GM18505 (cell line): ENCODE measurements around the gene NLRP6.

Source experiments
- ATAC-seq: cut with Tn5 transposase; IDR thresholded peaks from one replicate; pipeline ENCODE4 v1.9.1; 2021; ENCODE audit not compliant: unreplicated experiment
- POLR2A ChIP-seq: IDR thresholded peaks from 4 replicates; pipeline ENCODE4 v1.6.1; 2011; ENCODE audit warnings: borderline replicate concordance; ENCODE audit not compliant: insufficient read depth, insufficient read length; ENCODE audit errors: extremely low read depth

The NLRP6 gene

GRCh38 chr11:268716-269145 lies 9.5 kb upstream of the NLRP6 start:
- TF ChIP-seq POLR2A, result peak; percentile 36
- ATAC-seq, result peak; percentile 34

DNA sequence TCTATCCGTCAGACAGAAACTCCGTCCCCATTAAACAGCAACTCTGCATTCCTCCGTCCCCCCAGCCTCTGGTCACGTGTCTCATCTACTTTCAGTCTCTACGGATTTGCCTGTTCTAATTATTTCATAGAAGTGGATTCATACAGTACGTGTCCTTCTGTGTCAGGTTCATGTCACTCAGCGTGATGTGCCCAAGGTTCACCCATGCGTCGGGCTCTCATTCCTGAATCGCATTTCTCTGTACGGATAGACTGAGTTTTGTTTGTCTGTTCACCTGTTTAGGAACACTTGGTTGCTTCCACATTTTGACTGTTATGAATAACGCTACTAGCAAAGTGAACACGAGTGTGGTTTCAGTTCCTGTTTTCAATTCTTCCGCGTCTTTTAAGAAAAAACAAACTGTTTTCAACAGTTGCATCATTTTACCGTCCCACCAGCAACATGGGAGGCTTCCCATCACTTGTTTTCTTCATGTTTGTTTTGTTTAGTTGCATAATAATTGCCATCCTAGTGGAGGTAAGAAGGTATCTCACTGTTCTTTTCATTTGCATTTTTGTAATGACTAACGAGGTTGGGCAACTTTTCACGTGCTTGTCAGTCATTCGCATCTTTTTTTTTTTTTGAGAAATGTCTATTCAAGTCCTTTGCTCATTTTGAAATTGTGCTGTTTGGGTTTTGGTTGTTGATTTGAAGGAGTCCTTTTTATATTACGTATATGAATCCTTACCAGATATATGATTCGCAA lies 8.9 kb upstream of the NLRP6 start:
- peak; percentile 53 for TF ChIP-seq POLR2A
- peak; percentile 61 for ATAC-seq

DNA sequence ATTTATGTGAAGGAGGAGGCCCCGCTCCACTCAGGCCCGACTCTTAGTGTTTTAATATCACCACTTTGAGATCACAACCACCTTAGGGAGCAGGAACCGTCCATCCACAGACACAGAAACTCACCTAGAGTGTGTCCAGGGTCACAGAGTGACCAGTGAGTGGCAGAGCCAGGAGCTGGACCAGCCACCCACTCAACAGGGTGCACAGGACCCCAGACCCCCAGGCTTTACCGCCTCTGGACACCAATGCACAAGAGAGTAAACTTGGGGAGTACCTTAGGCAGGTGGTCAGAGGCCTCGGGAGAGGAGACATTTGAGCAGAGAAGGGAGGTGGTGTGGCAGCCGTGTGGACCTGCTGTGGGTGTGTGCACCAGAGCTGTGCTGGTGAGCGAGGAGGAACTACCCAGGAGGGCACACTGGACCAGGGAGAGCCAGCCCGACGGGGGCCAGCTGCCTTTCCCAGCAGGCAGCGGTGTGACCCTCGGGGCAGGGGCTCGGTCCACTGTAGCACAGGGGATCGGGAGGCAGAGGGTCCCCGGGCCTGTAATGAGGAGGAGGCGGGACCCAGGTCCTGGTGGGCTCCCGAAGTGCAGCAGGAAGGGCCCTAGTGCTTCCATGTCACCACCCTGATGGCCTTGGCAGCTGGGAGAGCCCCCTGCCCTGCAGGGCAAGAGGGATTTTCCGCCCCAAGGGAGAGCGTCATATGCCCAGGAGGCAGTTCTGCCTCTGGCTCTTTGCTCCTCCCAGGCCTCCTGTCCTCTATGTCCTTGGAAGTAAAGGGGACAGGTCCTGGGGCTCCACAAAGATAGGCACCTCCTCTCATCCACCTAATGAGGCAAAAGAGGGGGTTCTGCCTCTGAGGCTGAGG lies 7.5 kb upstream of the NLRP6 start:
- ATAC-seq, result no peak
- TF ChIP-seq POLR2A, result no peak

DNA sequence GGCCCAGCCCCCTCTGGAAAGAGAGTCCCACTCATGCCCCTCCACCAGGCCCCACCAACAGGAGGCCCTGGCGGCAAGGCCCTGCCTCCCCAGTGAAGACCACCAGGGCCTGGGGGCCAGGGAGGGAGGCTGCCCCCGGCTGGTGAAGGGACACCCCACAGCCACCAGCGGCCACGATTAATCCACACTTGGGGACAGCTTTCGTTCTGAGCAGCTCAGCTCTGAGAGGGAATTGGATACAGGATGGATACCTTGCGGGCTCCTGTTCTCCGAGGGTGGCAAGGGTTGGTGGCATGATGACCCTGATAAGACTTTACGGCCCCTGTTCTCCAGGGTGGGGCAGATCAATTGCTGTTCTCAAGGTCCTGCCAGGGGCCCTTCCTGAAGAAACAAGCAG lies 6.9 kb upstream of the NLRP6 start:
- no peak for ATAC-seq
- no peak for TF ChIP-seq POLR2A

DNA sequence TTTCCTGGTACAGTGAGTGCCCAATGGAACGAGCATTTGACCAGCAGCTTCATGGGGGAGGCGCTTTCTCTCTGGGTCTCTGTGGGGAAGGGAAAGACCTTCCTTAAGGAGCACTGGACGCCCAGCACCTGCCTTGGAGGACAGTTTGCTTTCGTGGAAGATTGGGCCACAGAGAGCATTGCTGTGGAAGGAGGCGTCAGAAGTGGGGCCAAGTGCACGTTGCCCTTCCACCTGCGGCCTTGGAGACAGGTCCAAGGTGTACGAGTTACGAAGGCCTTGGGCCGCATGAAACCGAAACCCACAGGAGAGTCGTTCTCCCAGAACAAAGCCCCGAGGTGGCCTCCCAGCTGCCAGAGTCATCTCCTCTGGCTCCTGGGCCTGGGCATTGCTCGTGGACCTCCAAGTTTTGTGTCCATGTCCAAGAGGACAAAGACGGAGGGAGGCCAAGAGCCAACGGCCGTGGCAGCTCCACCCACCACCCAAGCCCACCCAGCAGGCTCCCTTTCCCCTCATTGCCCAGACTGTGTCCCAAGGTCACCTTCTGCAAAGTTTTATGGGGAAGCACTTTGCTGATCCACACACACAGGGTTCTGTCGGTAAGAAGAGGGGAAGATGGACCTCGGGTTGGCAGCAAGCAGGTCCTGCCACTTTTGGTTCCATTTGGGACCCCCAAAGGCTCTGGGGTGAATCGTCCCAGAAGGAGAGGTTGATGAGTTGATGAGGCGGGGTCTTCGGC lies 5.8 kb upstream of the NLRP6 start:
- no peak for TF ChIP-seq POLR2A
- no peak for ATAC-seq

- TF ChIP-seq POLR2A, result no peak
- ATAC-seq, result no peak
These were observed 5.3 kb upstream of the NLRP6 start for GRCh38 chr11:272931-273198.

GRCh38 chr11:276219-276618 lies 2.0 kb upstream of the NLRP6 start:
- ATAC-seq, result no peak
- TF ChIP-seq POLR2A, result no peak

- no peak for TF ChIP-seq POLR2A
- ATAC-seq, result no peak
These were observed 1.1 kb downstream of the NLRP6 start for GRCh38 chr11:279040-279965.

DNA sequence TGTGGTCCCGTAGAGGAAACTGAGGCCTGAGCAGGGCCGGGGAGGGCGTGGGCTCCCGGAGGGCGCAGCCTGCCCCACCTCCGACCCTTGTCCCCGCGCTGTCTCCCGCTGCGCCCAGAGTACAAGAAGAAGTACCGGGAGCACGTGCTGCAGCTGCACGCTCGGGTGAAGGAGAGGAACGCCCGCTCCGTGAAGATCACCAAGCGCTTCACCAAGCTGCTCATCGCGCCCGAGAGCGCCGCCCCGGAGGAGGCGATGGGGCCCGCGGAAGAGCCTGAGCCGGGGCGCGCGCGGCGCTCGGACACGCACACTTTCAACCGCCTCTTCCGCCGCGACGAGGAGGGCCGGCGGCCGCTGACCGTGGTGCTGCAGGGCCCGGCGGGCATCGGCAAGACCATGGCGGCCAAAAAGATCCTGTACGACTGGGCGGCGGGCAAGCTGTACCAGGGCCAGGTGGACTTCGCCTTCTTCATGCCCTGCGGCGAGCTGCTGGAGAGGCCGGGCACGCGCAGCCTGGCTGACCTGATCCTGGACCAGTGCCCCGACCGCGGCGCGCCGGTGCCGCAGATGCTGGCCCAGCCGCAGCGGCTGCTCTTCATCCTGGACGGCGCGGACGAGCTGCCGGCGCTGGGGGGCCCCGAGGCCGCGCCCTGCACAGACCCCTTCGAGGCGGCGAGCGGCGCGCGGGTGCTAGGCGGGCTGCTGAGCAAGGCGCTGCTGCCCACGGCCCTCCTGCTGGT lies 1.9 kb downstream of the NLRP6 start:
- no peak for TF ChIP-seq POLR2A
- no peak for ATAC-seq

DNA sequence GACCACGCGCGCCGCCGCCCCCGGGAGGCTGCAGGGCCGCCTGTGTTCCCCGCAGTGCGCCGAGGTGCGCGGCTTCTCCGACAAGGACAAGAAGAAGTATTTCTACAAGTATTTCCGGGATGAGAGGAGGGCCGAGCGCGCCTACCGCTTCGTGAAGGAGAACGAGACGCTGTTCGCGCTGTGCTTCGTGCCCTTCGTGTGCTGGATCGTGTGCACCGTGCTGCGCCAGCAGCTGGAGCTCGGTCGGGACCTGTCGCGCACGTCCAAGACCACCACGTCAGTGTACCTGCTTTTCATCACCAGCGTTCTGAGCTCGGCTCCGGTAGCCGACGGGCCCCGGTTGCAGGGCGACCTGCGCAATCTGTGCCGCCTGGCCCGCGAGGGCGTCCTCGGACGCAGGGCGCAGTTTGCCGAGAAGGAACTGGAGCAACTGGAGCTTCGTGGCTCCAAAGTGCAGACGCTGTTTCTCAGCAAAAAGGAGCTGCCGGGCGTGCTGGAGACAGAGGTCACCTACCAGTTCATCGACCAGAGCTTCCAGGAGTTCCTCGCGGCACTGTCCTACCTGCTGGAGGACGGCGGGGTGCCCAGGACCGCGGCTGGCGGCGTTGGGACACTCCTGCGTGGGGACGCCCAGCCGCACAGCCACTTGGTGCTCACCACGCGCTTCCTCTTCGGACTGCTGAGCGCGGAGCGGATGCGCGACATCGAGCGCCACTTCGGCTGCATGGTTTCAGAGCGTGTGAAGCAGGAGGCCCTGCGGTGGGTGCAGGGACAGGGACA lies 2.7 kb downstream of the NLRP6 start:
- no peak for ATAC-seq
- no peak for TF ChIP-seq POLR2A

DNA sequence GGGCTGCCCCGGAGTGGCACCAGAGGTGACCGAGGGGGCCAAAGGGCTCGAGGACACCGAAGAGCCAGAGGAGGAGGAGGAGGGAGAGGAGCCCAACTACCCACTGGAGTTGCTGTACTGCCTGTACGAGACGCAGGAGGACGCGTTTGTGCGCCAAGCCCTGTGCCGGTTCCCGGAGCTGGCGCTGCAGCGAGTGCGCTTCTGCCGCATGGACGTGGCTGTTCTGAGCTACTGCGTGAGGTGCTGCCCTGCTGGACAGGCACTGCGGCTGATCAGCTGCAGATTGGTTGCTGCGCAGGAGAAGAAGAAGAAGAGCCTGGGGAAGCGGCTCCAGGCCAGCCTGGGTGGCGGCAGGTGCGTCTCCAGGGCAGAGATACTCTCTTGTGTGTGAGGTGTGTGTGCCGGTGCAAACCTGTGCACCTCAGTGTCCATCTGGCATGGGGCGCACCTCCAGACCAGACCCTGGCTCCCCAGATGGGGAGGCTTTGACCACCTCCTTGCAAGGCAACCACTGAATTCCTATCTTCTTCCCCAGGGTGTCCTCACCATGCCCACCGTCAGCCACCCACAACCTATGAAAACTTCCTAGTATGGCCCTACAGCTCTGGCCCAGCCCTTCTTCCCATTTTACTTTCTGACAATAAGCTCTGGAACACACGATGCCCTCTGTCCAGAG lies 3.4 kb downstream of the NLRP6 start:
- no peak for ATAC-seq
- TF ChIP-seq POLR2A, result no peak
